PC-3 (cell line): ENCODE measurements around the gene TNFAIP8.

Experiments
- EZH2 ChIP-seq: fragments of 300-600 bp; sonication (generic); IDR thresholded peaks from one replicate; pipeline ENCODE4 v1.6.1; 2017; ENCODE audit warnings: antibody characterized with exemption, mild to moderate bottlenecking, low read length; ENCODE audit not compliant: unreplicated experiment
- EZH2phosphoT487 ChIP-seq: fragments of 300-600 bp; sonication (generic); IDR thresholded peaks from 2 replicates; pipeline ENCODE4 v1.6.1; 2018; ENCODE audit warnings: mild to moderate bottlenecking, antibody characterized with exemption, low read length, borderline replicate concordance
- TF ChIP-seq, protein P1 (sequence below): fragments of 300-600 bp; sonication (generic); conservative IDR thresholded peaks from 2 replicates; pipeline ENCODE4 v1.5.1; 2017; ENCODE audit warnings: antibody characterized with exemption, low read depth, mild to moderate bottlenecking, low read length

DNA sequence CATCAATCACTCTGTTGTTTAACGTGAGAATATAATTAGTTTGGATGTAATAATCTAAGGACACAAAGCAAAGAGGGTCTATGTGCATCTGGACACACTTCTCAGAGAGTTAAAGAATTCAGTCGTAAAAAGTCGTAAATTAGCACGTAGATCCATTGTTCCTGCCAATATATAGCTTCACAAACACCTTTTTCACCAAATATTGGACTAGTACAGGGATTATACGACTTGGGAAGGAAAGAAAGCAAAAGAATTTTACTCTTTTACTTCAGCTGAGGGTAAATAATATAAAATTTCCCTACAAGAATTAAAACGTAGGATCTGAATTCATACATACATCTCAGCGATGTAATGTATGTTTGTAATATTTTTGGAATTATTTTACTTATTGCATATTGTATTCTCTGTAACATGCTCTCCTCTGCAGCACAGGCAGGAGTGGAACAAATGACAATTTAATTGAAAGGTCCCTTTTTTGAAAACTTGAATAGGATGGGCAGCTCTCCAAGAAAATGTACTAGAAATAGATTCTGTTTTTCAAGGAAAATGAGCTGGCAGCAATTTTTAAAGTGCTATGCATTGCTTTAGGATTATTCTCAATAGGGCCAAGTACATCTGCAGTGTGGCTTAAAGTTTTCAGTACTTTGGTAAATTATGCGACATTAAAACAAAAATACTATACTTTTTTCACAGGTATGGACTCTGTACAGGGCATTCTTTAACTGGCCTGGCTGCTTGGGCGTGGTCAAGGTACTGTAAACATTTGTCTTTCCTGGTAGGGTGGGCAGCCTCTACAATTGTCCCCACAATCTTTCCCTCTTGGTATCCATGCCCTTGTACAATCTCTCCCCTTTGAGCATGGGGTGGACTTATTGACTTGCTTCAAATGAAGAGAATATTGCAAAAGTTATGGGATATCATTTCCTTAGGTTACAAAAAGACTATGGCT, 56.7 kb downstream of the TNFAIP8 start:
- TF ChIP-seq, protein P1, sequence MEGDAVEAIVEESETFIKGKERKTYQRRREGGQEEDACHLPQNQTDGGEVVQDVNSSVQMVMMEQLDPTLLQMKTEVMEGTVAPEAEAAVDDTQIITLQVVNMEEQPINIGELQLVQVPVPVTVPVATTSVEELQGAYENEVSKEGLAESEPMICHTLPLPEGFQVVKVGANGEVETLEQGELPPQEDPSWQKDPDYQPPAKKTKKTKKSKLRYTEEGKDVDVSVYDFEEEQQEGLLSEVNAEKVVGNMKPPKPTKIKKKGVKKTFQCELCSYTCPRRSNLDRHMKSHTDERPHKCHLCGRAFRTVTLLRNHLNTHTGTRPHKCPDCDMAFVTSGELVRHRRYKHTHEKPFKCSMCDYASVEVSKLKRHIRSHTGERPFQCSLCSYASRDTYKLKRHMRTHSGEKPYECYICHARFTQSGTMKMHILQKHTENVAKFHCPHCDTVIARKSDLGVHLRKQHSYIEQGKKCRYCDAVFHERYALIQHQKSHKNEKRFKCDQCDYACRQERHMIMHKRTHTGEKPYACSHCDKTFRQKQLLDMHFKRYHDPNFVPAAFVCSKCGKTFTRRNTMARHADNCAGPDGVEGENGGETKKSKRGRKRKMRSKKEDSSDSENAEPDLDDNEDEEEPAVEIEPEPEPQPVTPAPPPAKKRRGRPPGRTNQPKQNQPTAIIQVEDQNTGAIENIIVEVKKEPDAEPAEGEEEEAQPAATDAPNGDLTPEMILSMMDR = no peak
- TF ChIP-seq EZH2phosphoT487 (no peak), EZH2 (no peak)
